Gastroesophageal sphincter (tissue), 3 donors: ENCODE results near the gene CDK1.

Experiments used
- POLR2A ChIP-seq, 2 donors: fragments of 450-650 bp; IDR thresholded peaks; one replicate each; pipeline ENCODE4 v1.6.1; 2017; ENCODE audit warnings: antibody characterized with exemption in 2 of 2, mild to moderate bottlenecking in 2 of 2, moderate library complexity in 1 of 2
- TF ChIP-seq, protein P1 (sequence below), 4 experiments: fragments of 200-600 bp in 2 of 4; fragments of 450-650 bp in 2 of 4; sonication (generic) in 1 of 4; IDR thresholded peaks; one replicate each; pipeline ENCODE4 v1.5.1; 2017 to 2019; ENCODE audit warnings: antibody characterized with exemption in 4 of 4, mild to moderate bottlenecking in 2 of 4, moderate library complexity in 2 of 4

DNA sequence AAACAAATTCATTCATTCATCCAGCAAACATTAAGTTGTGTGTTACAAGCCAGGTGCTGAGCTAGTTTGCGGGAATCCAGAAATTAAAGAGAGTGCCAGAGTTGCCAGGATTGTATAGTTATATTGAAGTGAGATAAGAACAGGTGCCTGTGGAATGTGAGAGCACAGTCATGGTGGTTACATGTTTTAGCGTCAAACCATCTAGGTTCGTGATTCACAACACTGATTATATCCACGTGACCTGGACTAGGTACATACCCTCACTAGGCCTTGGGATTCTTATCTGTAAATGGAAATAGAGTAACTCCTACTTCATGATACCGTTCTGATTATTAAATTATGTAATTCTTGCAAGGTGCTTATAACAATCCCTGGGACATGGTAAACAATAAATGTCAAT, 24.5 kb upstream of the CDK1 start:
- TF ChIP-seq, protein P1, sequence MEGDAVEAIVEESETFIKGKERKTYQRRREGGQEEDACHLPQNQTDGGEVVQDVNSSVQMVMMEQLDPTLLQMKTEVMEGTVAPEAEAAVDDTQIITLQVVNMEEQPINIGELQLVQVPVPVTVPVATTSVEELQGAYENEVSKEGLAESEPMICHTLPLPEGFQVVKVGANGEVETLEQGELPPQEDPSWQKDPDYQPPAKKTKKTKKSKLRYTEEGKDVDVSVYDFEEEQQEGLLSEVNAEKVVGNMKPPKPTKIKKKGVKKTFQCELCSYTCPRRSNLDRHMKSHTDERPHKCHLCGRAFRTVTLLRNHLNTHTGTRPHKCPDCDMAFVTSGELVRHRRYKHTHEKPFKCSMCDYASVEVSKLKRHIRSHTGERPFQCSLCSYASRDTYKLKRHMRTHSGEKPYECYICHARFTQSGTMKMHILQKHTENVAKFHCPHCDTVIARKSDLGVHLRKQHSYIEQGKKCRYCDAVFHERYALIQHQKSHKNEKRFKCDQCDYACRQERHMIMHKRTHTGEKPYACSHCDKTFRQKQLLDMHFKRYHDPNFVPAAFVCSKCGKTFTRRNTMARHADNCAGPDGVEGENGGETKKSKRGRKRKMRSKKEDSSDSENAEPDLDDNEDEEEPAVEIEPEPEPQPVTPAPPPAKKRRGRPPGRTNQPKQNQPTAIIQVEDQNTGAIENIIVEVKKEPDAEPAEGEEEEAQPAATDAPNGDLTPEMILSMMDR (IDR thresholded peaks at IDR 0.05) = no peak
- TF ChIP-seq POLR2A (IDR thresholded peaks at IDR 0.05) = no peak
